Fibroblast of lung (primary cell): ENCODE data around the gene SLC44A5.

ENCODE experiments used
- CTCF ChIP-seq, 2 donors: IDR thresholded peaks in 1 of 2; conservative IDR thresholded peaks in 1 of 2; 1 replicate in 1 of 2; 2 replicates in 1 of 2; pipeline ENCODE4 v1.5.1; 2011 to 2012; ENCODE audit warnings: low read length in 2 of 2, control low read depth in 1 of 2, inconsistent platforms in 1 of 2, low read depth in 1 of 2, mild to moderate bottlenecking in 1 of 2
- EZH2 ChIP-seq: IDR thresholded peaks from 2 replicates; pipeline ENCODE4 v1.5.1; 2012; ENCODE audit warnings: low read length, control low read depth, mild to moderate bottlenecking; ENCODE audit errors: missing control alignments

GRCh38 chr1:75308365-75308764, 302.5 kb downstream of the SLC44A5 start:
- no peak for TF ChIP-seq CTCF (conservative IDR thresholded peaks at IDR 0.05 in 1 of 2, IDR thresholded peaks at IDR 0.05 in 1 of 2; ENCODE audit: low read depth in 1 of 2, low read length in 2 of 2)
- TF ChIP-seq EZH2: no peak
